Pancreas (tissue), 10 donors: ENCODE measurements around the gene C10orf143. TPM values are rescaled to one million over a fixed set of nuclear protein-coding genes. Genes with fewer than 3 reads are reported as not detected.

Experiments used
- ATAC-seq, 4 donors: fragments of 200-7000 bp; cut with Tn5 transposase; one replicate each; pipeline versions ENCODE4 v1.8.0 to v1.9.1; 2020; ENCODE audit warnings: mild to moderate bottlenecking in 4 of 4, moderate library complexity in 4 of 4
- DNase-seq, 6 donors: peaks; one replicate each; pipeline ENCODE4 v3.0.0-alpha.2; 2020
- FAIRE-seq: peaks from 2 replicates; lab custom pipeline; 2012; peaks lifted over from hg19 to GRCh38; lab: Jason Lieb, UNC
- H3K27ac ChIP-seq, 4 donors: fragments of 200-600 bp; sonication (generic); 1 replicate in 3 of 4; 2 replicates in 1 of 4; pipeline versions ENCODE4 v1.5.0 to v1.8.0; 2020
- H3K27me3 ChIP-seq, 4 donors: fragments of 200-600 bp; one replicate each; pipeline ENCODE4 v1.8.0; 2021
- H3K36me3 ChIP-seq, 3 donors: fragments of 200-600 bp; sonication (generic) in 1 of 3; one replicate each; pipeline versions ENCODE4 v1.5.0 to v1.8.0; 2020 to 2021
- H3K4me1 ChIP-seq, 3 donors: fragments of 200-600 bp; one replicate each; pipeline ENCODE4 v1.8.0; 2021
- H3K4me3 ChIP-seq, 4 donors: fragments of 200-600 bp; sonication (generic) in 2 of 4; one replicate each; pipeline versions ENCODE4 v1.5.0 to v1.8.0; 2020 to 2021
- H3K9me3 ChIP-seq, 4 donors: fragments of 200-600 bp; one replicate each; pipeline ENCODE4 v1.8.0; 2021
- WGBS, 2 donors: extraction: QIAGEN DNeasy Blood & Tissue Kit; methylation state at CpG; one replicate each; pipeline ENCODE4 v1.1.7; 2013; 5-methylcytosine and 5-hydroxymethylcytosine counted together
- intact Hi-C, 3 donors: fragments of 100-400 bp; cut with DNase I; formaldehyde crosslinking; loops; one replicate each; pipeline versions ENCODE4 v1.11.1 to v1.14.2; 2022
- polyA plus RNA-seq, 2 donors: library from polyadenylated mRNA; stranded (reverse); fragments of 200-250 nt; gene quantifications; one replicate each; pipeline ENCODE4 v1.2.3, GENCODE V29; 2013
- total RNA-seq, 6 donors: library from RNA; stranded (reverse); fragmentation: NEBNext Ultra II Directional in 4 of 6; extraction: Animal tissue kit (Norgen Biotek cat#: 25700) in 4 of 6; gene quantifications; one replicate each; pipeline versions ENCODE4 v1.2.1 to v1.2.4, GENCODE V29; 2021 to 2023
- TF ChIP-seq, protein P1 (sequence below), 4 donors: fragments of 200-600 bp; sonication (generic) in 3 of 4; IDR thresholded peaks; one replicate each; pipeline versions ENCODE4 v1.5.0 to v1.8.0; 2021; ENCODE audit warnings: antibody characterized with exemption in 4 of 4
- donor health status: healthy with polysubstance abuse.
- donor health status: DM: no; HTN: no; CAD: no; lungs with moderate emphysema.
- donor health status: DM: no; HTN: no; CAD: no.
- donor health status: control.
- donor health status: control.
- donor health status: Bipolar disorder and iron deficiency.
- donor health status: DM: yes; HTN: yes; CAD: no.
- donor health status: DM: no; HTN: no; CAD: no.
- donor health status: DM: no; HTN: no; CAD: no.
- donor health status: DM: yes; HTN: yes; CAD: no.

Gene C10orf143
- total and polyA plus RNA-seq, 8 donors: 1.6 to 7.1 (median 2.7) TPM

DNA sequence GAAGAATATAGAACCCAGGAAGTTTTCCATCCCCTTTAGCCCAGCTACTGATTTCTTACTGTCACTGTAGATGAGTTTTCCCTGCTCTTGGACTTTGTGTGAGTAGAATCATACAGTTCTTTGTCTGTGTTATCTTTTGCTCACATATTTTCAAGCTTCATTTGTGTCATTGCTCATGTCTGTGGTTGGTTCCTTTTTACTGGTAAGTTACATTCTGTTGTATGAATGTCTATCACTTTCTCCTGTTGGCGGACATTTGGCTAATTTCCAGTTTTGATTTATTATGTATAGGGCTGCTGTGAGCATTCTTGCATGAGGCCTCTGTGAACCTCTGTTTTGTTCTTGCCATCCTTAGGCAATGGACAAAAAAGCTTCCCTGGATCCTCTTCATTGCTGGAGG lies 30.8 kb upstream of the C10orf143 start:
- 54 to 69% methylated on average over 1 of the region's 1 CpG for WGBS, 2 donors
- Histone ChIP-seq H3K4me1 (peaks cover 12 to 20% (median 15%) of the 10 kb centered on the region in 3 donors), H3K27ac (no peak overlapping the region), H3K36me3 (no peaks in the 10 kb centered on the region), H3K27me3 (no peaks in the 10 kb centered on the region), H3K9me3 (no peaks in the 10 kb centered on the region), H3K4me3 (no peak overlapping the region)
- ATAC-seq (no peak), DNase-seq (no peak), FAIRE-seq (no peak)
- TF ChIP-seq, protein P1, sequence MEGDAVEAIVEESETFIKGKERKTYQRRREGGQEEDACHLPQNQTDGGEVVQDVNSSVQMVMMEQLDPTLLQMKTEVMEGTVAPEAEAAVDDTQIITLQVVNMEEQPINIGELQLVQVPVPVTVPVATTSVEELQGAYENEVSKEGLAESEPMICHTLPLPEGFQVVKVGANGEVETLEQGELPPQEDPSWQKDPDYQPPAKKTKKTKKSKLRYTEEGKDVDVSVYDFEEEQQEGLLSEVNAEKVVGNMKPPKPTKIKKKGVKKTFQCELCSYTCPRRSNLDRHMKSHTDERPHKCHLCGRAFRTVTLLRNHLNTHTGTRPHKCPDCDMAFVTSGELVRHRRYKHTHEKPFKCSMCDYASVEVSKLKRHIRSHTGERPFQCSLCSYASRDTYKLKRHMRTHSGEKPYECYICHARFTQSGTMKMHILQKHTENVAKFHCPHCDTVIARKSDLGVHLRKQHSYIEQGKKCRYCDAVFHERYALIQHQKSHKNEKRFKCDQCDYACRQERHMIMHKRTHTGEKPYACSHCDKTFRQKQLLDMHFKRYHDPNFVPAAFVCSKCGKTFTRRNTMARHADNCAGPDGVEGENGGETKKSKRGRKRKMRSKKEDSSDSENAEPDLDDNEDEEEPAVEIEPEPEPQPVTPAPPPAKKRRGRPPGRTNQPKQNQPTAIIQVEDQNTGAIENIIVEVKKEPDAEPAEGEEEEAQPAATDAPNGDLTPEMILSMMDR (IDR thresholded peaks at IDR 0.05): no peak
- intact Hi-C loops: no loop called here

DNA sequence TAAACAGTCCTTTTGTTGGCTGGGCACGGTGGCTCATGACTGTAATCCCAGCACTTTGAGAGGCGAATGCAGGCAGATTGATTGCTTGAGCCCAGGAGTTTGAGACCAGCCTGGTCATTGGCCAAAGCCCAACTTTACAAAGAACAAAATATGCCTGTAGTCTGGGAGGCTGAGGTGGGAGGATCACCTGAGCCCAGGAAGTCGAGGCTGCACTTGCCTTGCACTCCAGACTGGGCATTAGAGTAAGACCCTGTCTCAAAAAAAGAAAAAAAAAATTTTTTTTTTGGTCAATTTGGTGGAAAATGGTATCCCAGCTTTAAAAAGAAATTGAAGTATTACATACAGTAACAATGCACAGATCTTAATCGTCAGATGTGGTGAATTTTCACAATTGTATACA lies 30.4 kb upstream of the C10orf143 start:
- H3K27me3 ChIP-seq: no peaks in the 10 kb centered on the region
- H3K27ac ChIP-seq: no peak overlapping the region
- ATAC-seq (no peak), FAIRE-seq (no peak), DNase-seq (no peak)
- 85 to 86% methylated on average over 4 of the region's 4 CpGs for WGBS, 2 donors
- TF ChIP-seq, protein P1 (IDR thresholded peaks at IDR 0.05): no peak
- no peaks in the 10 kb centered on the region for H3K9me3 ChIP-seq
- intact Hi-C loops: no loop called here
- no peaks in the 10 kb centered on the region for H3K36me3 ChIP-seq
- H3K4me3 ChIP-seq: no peak overlapping the region
- H3K4me1 ChIP-seq: peaks cover 12 to 20% (median 15%) of the 10 kb centered on the region in 3 donors

DNA sequence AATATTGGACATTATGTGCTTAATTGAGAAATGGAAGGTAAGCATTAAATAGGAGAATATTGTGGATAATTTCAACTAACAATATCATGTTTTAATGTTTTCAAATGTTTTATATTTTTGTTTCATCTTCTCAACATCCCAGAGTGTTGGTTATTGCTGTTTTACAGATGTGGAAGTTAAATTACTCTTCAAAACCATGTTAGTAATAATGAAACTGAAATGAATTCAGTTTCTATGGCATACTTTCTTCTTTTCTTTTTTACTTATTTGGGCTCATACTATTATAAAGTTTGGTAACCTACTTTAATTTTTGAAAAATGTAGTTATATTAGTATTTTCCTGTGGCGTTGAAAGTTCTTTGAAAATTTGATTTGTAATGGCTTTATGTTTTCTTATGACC lies 29.8 kb upstream of the C10orf143 start:
- Histone ChIP-seq H3K9me3 (no peaks in the 10 kb centered on the region), H3K36me3 (no peaks in the 10 kb centered on the region), H3K4me3 (no peak overlapping the region), H3K27ac (no peak overlapping the region), H3K4me1 (peaks cover 12 to 20% (median 15%) of the 10 kb centered on the region in 3 donors), H3K27me3 (no peaks in the 10 kb centered on the region)
- intact Hi-C loops: no loop called here
- FAIRE-seq (no peak), ATAC-seq (no peak), DNase-seq (no peak)
- WGBS, 2 donors: 96 to 100% methylated on average over 1 of the region's 1 CpG
- TF ChIP-seq, protein P1 (IDR thresholded peaks at IDR 0.05): no peak

DNA sequence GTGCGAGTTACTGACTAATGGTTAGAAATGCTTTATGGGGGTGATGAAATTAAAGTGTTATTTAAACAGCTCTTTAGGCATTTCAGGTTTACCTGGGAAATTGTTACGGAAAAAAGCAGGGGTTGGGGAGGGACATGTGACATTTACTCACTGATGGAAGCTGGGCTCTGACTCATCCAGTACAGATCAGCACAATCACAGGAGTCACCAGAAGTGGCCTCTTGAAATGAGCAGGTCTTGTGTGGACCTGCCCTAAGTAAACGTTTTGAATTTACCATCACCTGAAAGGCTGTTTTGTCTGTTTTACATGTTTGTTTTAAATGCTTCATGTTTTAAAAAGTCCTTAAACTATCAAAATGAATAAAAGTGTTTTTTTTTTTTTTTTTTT lies 27.8 kb upstream of the C10orf143 start:
- ATAC-seq (peak in 1 of 4 donors; percentile 56), DNase-seq (no peak)
- 55 to 58% methylated on average over 3 of the region's 3 CpGs for WGBS, 2 donors

More for the DNA sequence above, 27.8 kb upstream of the C10orf143 start:
- TF ChIP-seq, protein P1 (IDR thresholded peaks at IDR 0.05): no peak
- no peaks in the 10 kb centered on the region for H3K9me3 ChIP-seq
- no peak overlapping the region for H3K27ac ChIP-seq
- FAIRE-seq: no peak
- H3K27me3 ChIP-seq: no peaks in the 10 kb centered on the region
- H3K4me1 ChIP-seq: peaks cover 12 to 20% (median 15%) of the 10 kb centered on the region in 3 donors
- no peaks in the 10 kb centered on the region for H3K36me3 ChIP-seq
- H3K4me3 ChIP-seq: no peak overlapping the region
- intact Hi-C loops: no loop called here
